GM23338 (cell line): ENCODE measurements around the gene ERC2. TPM values are rescaled to one million over a fixed set of nuclear protein-coding genes. Genes with fewer than 3 reads are reported as not detected.

Source experiments
- ATAC-seq: fragments of 200-7000 bp; cut with Tn5 transposase; 3 replicates; pipeline ENCODE4 v1.9.1; 2020
- DNase-seq: peaks from one replicate; pipeline ENCODE4 v3.0.0-alpha.2; 2015; ENCODE audit warnings: low spot score
- H2AFZ ChIP-seq: fragments of 200-600 bp; sonication (generic); 2 replicates; pipeline ENCODE4 v1.8.0; 2016; ENCODE audit warnings: antibody characterized with exemption, mild to moderate bottlenecking, moderate library complexity
- H3F3A ChIP-seq: fragments of 200-600 bp; sonication (generic); replicated peaks from 2 replicates; pipeline ENCODE4 v1.8.0; 2017; ENCODE audit warnings: antibody characterized with exemption, mixed run types, low read depth
- H3K27ac ChIP-seq: fragments of 200-600 bp; sonication (generic); 2 replicates; pipeline ENCODE4 v1.6.1; 2016; ENCODE audit warnings: low read depth
- H3K27me3 ChIP-seq: fragments of 200-600 bp; sonication (generic); 2 replicates; pipeline ENCODE4 v1.8.0; 2016; ENCODE audit warnings: mild to moderate bottlenecking, mixed run types, moderate library complexity; ENCODE audit not compliant: insufficient read depth
- H3K36me3 ChIP-seq: fragments of 200-600 bp; sonication (generic); 2 replicates; pipeline ENCODE4 v1.8.0; 2016; ENCODE audit warnings: mild to moderate bottlenecking; ENCODE audit not compliant: insufficient read depth
- H3K4me1 ChIP-seq: fragments of 200-600 bp; sonication (generic); 2 replicates; pipeline ENCODE4 v1.8.0; 2016; ENCODE audit warnings: mild to moderate bottlenecking, moderate library complexity; ENCODE audit not compliant: insufficient read depth
- H3K4me2 ChIP-seq: fragments of 200-600 bp; sonication (generic); 2 replicates; pipeline ENCODE4 v1.7.1; 2017; ENCODE audit warnings: mixed run types
- H3K4me3 ChIP-seq: fragments of 200-600 bp; sonication (generic); 2 replicates; pipeline ENCODE4 v1.6.1; 2016; ENCODE audit warnings: mixed run types
- H3K79me2 ChIP-seq: fragments of 200-600 bp; sonication (generic); replicated peaks from 2 replicates; pipeline ENCODE4 v1.8.0; 2017; ENCODE audit warnings: mild to moderate bottlenecking; ENCODE audit not compliant: insufficient read depth
- H3K9me2 ChIP-seq: fragments of 200-600 bp; sonication (generic); 2 replicates; pipeline ENCODE4 v1.8.0; 2017; ENCODE audit not compliant: insufficient read depth
- H4K20me1 ChIP-seq: fragments of 200-600 bp; sonication (generic); replicated peaks from 2 replicates; pipeline ENCODE4 v1.8.0; 2017; ENCODE audit warnings: mild to moderate bottlenecking; ENCODE audit not compliant: insufficient read depth
- H3K27ac Mint-ChIP-seq: 2 replicates; pipeline ENCODE4 v1.8.0; 2020; ENCODE audit warnings: inconsistent platforms, mild to moderate bottlenecking, moderate library complexity, mixed read lengths
- H3K27me3 Mint-ChIP-seq: 3 replicates; pipeline ENCODE4 v1.8.0; 2022; ENCODE audit warnings: low read depth, mild to moderate bottlenecking, moderate library complexity, mixed read lengths, inconsistent platforms; ENCODE audit not compliant: insufficient read depth, poor library complexity
- H3K36me3 Mint-ChIP-seq: 3 replicates; pipeline ENCODE4 v1.8.0; 2021; ENCODE audit warnings: low read depth, mild to moderate bottlenecking, inconsistent platforms, moderate library complexity, mixed read lengths
- H3K4me1 Mint-ChIP-seq: 3 replicates; pipeline ENCODE4 v1.8.0; 2020; ENCODE audit warnings: mild to moderate bottlenecking, inconsistent platforms, mixed read lengths
- H3K4me3 Mint-ChIP-seq: 3 replicates; pipeline ENCODE4 v1.8.0; 2021; ENCODE audit warnings: moderate library complexity, mild to moderate bottlenecking, inconsistent platforms, mixed read lengths
- H3K9me3 Mint-ChIP-seq: 3 replicates; pipeline ENCODE4 v1.8.0; 2020; ENCODE audit warnings: moderate library complexity, mild to moderate bottlenecking, inconsistent platforms, mixed read lengths
- CREB1 ChIP-seq: fragments of 250-450 bp; sonication (Bioruptor Pico); IDR thresholded peaks from 2 replicates; pipeline ENCODE4 v1.5.0; 2020; ENCODE audit warnings: low read depth, mild to moderate bottlenecking, moderate library complexity
- CTCF ChIP-seq, 2 experiments: fragments of 200-600 bp in 1 of 2; sonication (generic) in 1 of 2; conservative IDR thresholded peaks; 2 replicates each; pipeline versions ENCODE4 v1.5.1 to v1.6.1; 2016 to 2017; ENCODE audit warnings: antibody characterized with exemption in 2 of 2, low read depth in 2 of 2, mild to moderate bottlenecking in 2 of 2, moderate library complexity in 1 of 2
- ETS1 ChIP-seq: IDR thresholded peaks from 2 replicates; pipeline ENCODE4 v1.6.1; 2016; ENCODE audit warnings: antibody characterized with exemption
- EZH2 ChIP-seq: fragments of 200-600 bp; sonication (generic); IDR thresholded peaks from one replicate; pipeline ENCODE4 v1.8.0; 2017; ENCODE audit warnings: antibody characterized with exemption, mild to moderate bottlenecking, low read depth; ENCODE audit not compliant: unreplicated experiment
- EZH2phosphoT487 ChIP-seq: fragments of 200-600 bp; sonication (generic); IDR thresholded peaks from one replicate; pipeline ENCODE4 v1.8.1; 2018; ENCODE audit warnings: antibody characterized with exemption; ENCODE audit not compliant: unreplicated experiment
- JUNB ChIP-seq: IDR thresholded peaks from one replicate; pipeline ENCODE4 v1.6.1; 2016; ENCODE audit warnings: antibody characterized with exemption; ENCODE audit not compliant: unreplicated experiment
- NANOG ChIP-seq: IDR thresholded peaks from 2 replicates; pipeline ENCODE4 v1.6.1; 2016; ENCODE audit warnings: antibody characterized with exemption, borderline replicate concordance
- POLR2AphosphoS5 ChIP-seq: IDR thresholded peaks from 2 replicates; pipeline ENCODE4 v1.6.1; 2016; ENCODE audit warnings: antibody characterized with exemption, low read depth
- REST ChIP-seq: IDR thresholded peaks from one replicate; pipeline ENCODE4 v1.6.1; 2018; ENCODE audit warnings: antibody characterized with exemption; ENCODE audit not compliant: unreplicated experiment
- STAT1 ChIP-seq: IDR thresholded peaks from one replicate; pipeline ENCODE4 v1.6.1; 2016; ENCODE audit warnings: antibody characterized with exemption; ENCODE audit not compliant: unreplicated experiment
- ZNF114 ChIP-seq: fragments of 250-450 bp; sonication (Bioruptor Pico); IDR thresholded peaks from 2 replicates; pipeline ENCODE4 v1.5.0; 2020; ENCODE audit warnings: mild to moderate bottlenecking, moderate library complexity
- ZNF331 ChIP-seq: fragments of 250-450 bp; sonication (Bioruptor Pico); IDR thresholded peaks from 2 replicates; pipeline ENCODE4 v1.5.0; 2020; ENCODE audit warnings: low read depth, mild to moderate bottlenecking, moderate library complexity
- ZNF462 ChIP-seq: fragments of 250-450 bp; sonication (Bioruptor Pico); IDR thresholded peaks from 2 replicates; pipeline ENCODE4 v1.5.0; 2020; ENCODE audit warnings: mild to moderate bottlenecking, moderate library complexity
- polyA plus RNA-seq: library from polyadenylated mRNA; unstranded; fragments of >200 nt; fragmentation: Nextera tagmentation; extraction: Ambion mirVana; gene quantifications from 2 replicates; pipeline ENCODE4 v1.2.1, GENCODE V29; 2016
- total RNA-seq: library from RNA; depleted of rRNA; stranded (reverse); fragments of >200 nt; shearing (Covaris generic); gene quantifications from 2 replicates; pipeline ENCODE4 v1.2.3, GENCODE V29; 2014

ERC2 gene
- total and polyA plus RNA-seq, 2 experiments from 2014 or later = 11.8 to 13.7 TPM

- H3K4me3 ChIP-seq = no peak overlapping the region
Measured at GRCh38 chr3:56476771-56477170, 8.5 kb upstream of the ERC2 start.

More at GRCh38 chr3:56476771-56477170, 8.5 kb upstream of the ERC2 start:
- Histone ChIP-seq H3K27me3 (no peaks in the 10 kb centered on the region), H2AFZ (no peak overlapping the region), H3F3A (no peaks in the 10 kb centered on the region), H4K20me1 (no peaks in the 10 kb centered on the region), H3K9me2 (0 out of 2 replicates have a peak, but pooled peaks cover 5% of the 10 kb centered on the region), H3K4me2 (no peak overlapping the region), H3K79me2 (no peaks in the 10 kb centered on the region), H3K27ac (no peak overlapping the region), H3K4me1 (peaks cover 22% of the 10 kb centered on the region), H3K36me3 (no peaks in the 10 kb centered on the region)
- Mint-ChIP-seq H3K4me1 (peaks cover 22% of the 10 kb centered on the region), H3K27me3 (no peaks in the 10 kb centered on the region), H3K36me3 (no peaks in the 10 kb centered on the region), H3K27ac (no peak overlapping the region), H3K4me3 (no peak overlapping the region), H3K9me3 (no peaks in the 10 kb centered on the region)
- DNase-seq (no peak), ATAC-seq (no peak)
- TF ChIP-seq POLR2AphosphoS5 (no peak), NANOG (no peak), REST (no peak), EZH2 (no peak), ZNF114 (CRISPR knock-in tag) (no peak), EZH2phosphoT487 (no peak), JUNB (no peak), ZNF331 (CRISPR knock-in tag) (no peak), CREB1 (CRISPR knock-in tag) (no peak), STAT1 (no peak), CTCF (conservative IDR thresholded peaks at IDR 0.05; ENCODE audit: low read depth in 2 of 2) (no peak), ZNF462 (CRISPR knock-in tag) (no peak), ETS1 (no peak)
